DOHH2 (cell line): ENCODE data around the gene HTR4.

Experiments
- H3F3A ChIP-seq: fragments of 200-600 bp; sonication (generic), shearing (Covaris generic); 2 replicates; pipeline ENCODE4 v1.6.0; 2016; ENCODE audit warnings: antibody characterized with exemption, mild to moderate bottlenecking; ENCODE audit not compliant: control insufficient read depth, insufficient read depth
- H3K27ac ChIP-seq: fragments of 200-600 bp; sonication (generic); 2 replicates; pipeline ENCODE4 v1.5.1; 2014; ENCODE audit warnings: low read depth, mild to moderate bottlenecking, low read length, moderate library complexity
- H3K27me3 ChIP-seq: fragments of 200-600 bp; sonication (generic); 2 replicates; pipeline ENCODE4 v1.6.1; 2014; ENCODE audit warnings: mild to moderate bottlenecking, low read length, mixed read lengths; ENCODE audit not compliant: control insufficient read depth
- H3K36me3 ChIP-seq: fragments of 200-600 bp; sonication (generic); 2 replicates; pipeline ENCODE4 v1.6.1; 2014; ENCODE audit warnings: mild to moderate bottlenecking, low read length, moderate library complexity, mixed read lengths; ENCODE audit not compliant: control insufficient read depth
- H3K4me1 ChIP-seq: fragments of 200-600 bp; sonication (generic); 2 replicates; pipeline ENCODE4 v1.6.1; 2014; ENCODE audit warnings: mild to moderate bottlenecking, low read length, mixed read lengths; ENCODE audit not compliant: control insufficient read depth
- H3K4me2 ChIP-seq: fragments of 200-600 bp; sonication (generic); 2 replicates; pipeline ENCODE4 v1.6.0; 2014; ENCODE audit warnings: mild to moderate bottlenecking, low read length, moderate library complexity
- H3K4me3 ChIP-seq: fragments of 200-600 bp; sonication (generic); 2 replicates; pipeline ENCODE4 v1.5.1; 2014; ENCODE audit warnings: mild to moderate bottlenecking, low read length, mixed read lengths
- H3K79me2 ChIP-seq: fragments of 200-600 bp; sonication (generic); 2 replicates; pipeline ENCODE4 v1.6.1; 2014; ENCODE audit warnings: mild to moderate bottlenecking, low read length, mixed read lengths; ENCODE audit not compliant: control insufficient read depth
- H3K9me2 ChIP-seq: fragments of 200-600 bp; sonication (generic); replicated peaks from 2 replicates; pipeline ENCODE4 v1.6.1; 2014; ENCODE audit warnings: mild to moderate bottlenecking, low read length, mixed read lengths; ENCODE audit not compliant: control insufficient read depth
- H3K9me3 ChIP-seq: fragments of 200-600 bp; sonication (generic); 2 replicates; pipeline ENCODE4 v1.6.1; 2014; ENCODE audit warnings: antibody characterized with exemption, low read length, mixed read lengths; ENCODE audit not compliant: control insufficient read depth, insufficient read depth
- H4K20me1 ChIP-seq: fragments of 200-600 bp; sonication (generic); 2 replicates; pipeline ENCODE4 v1.6.0; 2014; ENCODE audit warnings: low read depth, mild to moderate bottlenecking, antibody characterized with exemption, low read length, moderate library complexity; ENCODE audit not compliant: control insufficient read depth, insufficient read depth
- EZH2phosphoT487 ChIP-seq: fragments of 200-600 bp; sonication (generic); IDR thresholded peaks from 2 replicates; pipeline ENCODE4 v1.6.1; 2017; ENCODE audit warnings: borderline replicate concordance, mild to moderate bottlenecking, antibody characterized with exemption, low read length, moderate library complexity, mixed read lengths
- TF ChIP-seq, protein P1 (sequence below): fragments of 200-600 bp; sonication (generic); IDR thresholded peaks from one replicate; pipeline ENCODE4 v1.5.1; 2014; ENCODE audit warnings: antibody characterized with exemption, mild to moderate bottlenecking, low read depth, low read length; ENCODE audit not compliant: poor library complexity, severe bottlenecking

HTR4 gene

GRCh38 chr5:148640471-148640870, 13.9 kb downstream of the HTR4 start:
- H3K79me2 ChIP-seq, result no peaks in the 10 kb centered on the region

DNA sequence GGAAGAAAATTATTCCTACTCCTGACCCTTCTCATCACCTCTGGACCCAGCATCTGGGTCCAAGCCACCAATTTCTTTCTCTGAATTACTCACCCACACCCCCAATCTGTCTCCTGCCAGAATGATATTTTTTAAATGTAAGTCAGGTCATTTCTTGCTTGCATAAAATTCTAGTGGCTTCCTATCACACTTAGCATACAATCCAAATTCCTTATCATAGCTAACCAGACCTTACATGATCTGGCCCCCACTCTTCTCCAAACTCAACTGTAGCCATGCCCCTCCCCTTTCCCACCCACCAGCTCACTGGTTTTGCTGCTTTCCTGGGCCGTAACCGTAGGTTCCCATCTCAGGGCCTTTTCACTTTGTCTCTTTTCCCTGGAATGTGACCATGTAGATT, 15.2 kb downstream of the HTR4 start:
- no peaks in the 10 kb centered on the region for H3K9me2 ChIP-seq
- no peaks in the 10 kb centered on the region for H3K27me3 ChIP-seq
- H3F3A ChIP-seq, result no peaks in the 10 kb centered on the region
- H3K4me3 ChIP-seq, result no peak overlapping the region
- no peak overlapping the region for H3K27ac ChIP-seq
- no peaks in the 10 kb centered on the region for H3K79me2 ChIP-seq
- no peak overlapping the region for H3K4me2 ChIP-seq
- H4K20me1 ChIP-seq, result no peaks in the 10 kb centered on the region
- no peaks in the 10 kb centered on the region for H3K9me3 ChIP-seq
- TF ChIP-seq, protein P1, sequence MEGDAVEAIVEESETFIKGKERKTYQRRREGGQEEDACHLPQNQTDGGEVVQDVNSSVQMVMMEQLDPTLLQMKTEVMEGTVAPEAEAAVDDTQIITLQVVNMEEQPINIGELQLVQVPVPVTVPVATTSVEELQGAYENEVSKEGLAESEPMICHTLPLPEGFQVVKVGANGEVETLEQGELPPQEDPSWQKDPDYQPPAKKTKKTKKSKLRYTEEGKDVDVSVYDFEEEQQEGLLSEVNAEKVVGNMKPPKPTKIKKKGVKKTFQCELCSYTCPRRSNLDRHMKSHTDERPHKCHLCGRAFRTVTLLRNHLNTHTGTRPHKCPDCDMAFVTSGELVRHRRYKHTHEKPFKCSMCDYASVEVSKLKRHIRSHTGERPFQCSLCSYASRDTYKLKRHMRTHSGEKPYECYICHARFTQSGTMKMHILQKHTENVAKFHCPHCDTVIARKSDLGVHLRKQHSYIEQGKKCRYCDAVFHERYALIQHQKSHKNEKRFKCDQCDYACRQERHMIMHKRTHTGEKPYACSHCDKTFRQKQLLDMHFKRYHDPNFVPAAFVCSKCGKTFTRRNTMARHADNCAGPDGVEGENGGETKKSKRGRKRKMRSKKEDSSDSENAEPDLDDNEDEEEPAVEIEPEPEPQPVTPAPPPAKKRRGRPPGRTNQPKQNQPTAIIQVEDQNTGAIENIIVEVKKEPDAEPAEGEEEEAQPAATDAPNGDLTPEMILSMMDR, result no peak
- no peak for TF ChIP-seq EZH2phosphoT487
- H3K36me3 ChIP-seq, result no peaks in the 10 kb centered on the region
- no peaks in the 10 kb centered on the region for H3K4me1 ChIP-seq

More at GRCh38 chr5:148640471-148640870, 13.9 kb downstream of the HTR4 start:
- Histone ChIP-seq H3K36me3 (no peaks in the 10 kb centered on the region), H4K20me1 (no peaks in the 10 kb centered on the region), H3K4me1 (no peaks in the 10 kb centered on the region), H3K9me2 (no peaks in the 10 kb centered on the region), H3K4me3 (no peak overlapping the region), H3K27me3 (no peaks in the 10 kb centered on the region), H3K27ac (no peak overlapping the region), H3F3A (no peaks in the 10 kb centered on the region), H3K9me3 (no peaks in the 10 kb centered on the region), H3K4me2 (no peak overlapping the region)
- no peak for TF ChIP-seq EZH2phosphoT487
- TF ChIP-seq, protein P1, result no peak

- H3K79me2 ChIP-seq, result no peaks in the 10 kb centered on the region
- H3K27ac ChIP-seq, result no peak overlapping the region
- no peaks in the 10 kb centered on the region for H3F3A ChIP-seq
- H3K4me3 ChIP-seq, result no peak overlapping the region
- TF ChIP-seq EZH2phosphoT487, result no peak
- TF ChIP-seq, protein P1, result no peak
- H3K9me2 ChIP-seq, result no peaks in the 10 kb centered on the region
- no peaks in the 10 kb centered on the region for H3K36me3 ChIP-seq
- no peaks in the 10 kb centered on the region for H3K4me1 ChIP-seq
- H4K20me1 ChIP-seq, result no peaks in the 10 kb centered on the region
- H3K4me2 ChIP-seq, result no peak overlapping the region
- no peaks in the 10 kb centered on the region for H3K9me3 ChIP-seq
- H3K27me3 ChIP-seq, result peaks cover 6% of the 10 kb centered on the region; the same call in 1 of the 2 replicates
Measured at GRCh38 chr5:148636353-148636752, 18.0 kb downstream of the HTR4 start.
